A549 (cell line): Measurements from ENCODE around the gene MON2. TPM values are rescaled to one million over a fixed set of nuclear protein-coding genes. Genes with fewer than 3 reads are reported as not detected.
A peak's percentile ranks its signal among the peaks of the same experiment; 100 is the strongest.

Source experiments
- ATAC-seq, 2 experiments: fragments of 200-7000 bp in 1 of 2; fragments of >200 bp in 1 of 2; cut with Nextera tagmentation in 1 of 2; cut with Tn5 transposase in 1 of 2; 3 replicates each; pipeline versions ENCODE4 v1.8.0 to v1.9.1; 2018 to 2020; ENCODE audit warnings: mild to moderate bottlenecking in 1 of 2, moderate library complexity in 1 of 2
- CTCF ChIA-PET: fragments of 300-600 bp; sonication (Branson Sonifier 250); formaldehyde crosslinking; extraction: SDS; loops from one replicate; lab custom pipeline; 2021; ENCODE audit warnings: antibody characterized with exemption, inconsistent platforms; lab: Yijun Ruan, JAX
- POLR2A ChIA-PET: fragments of 350-600 bp; formaldehyde crosslinking; extraction: SDS; loops from one replicate; lab custom pipeline; 2021; ENCODE audit warnings: antibody characterized with exemption, inconsistent platforms; lab: Yijun Ruan, JAX
- DNase-seq, 2 experiments: peaks; one replicate each; pipeline versions ENCODE4 v3.0.0 to v3.0.0-alpha.2; 2011 to 2016; ENCODE audit warnings: low read depth in 1 of 2, low spot score in 1 of 2
- FAIRE-seq: peaks from 2 replicates; lab custom pipeline; 2011; peaks lifted over from hg19 to GRCh38; lab: Jason Lieb, UNC
- H3K27ac ChIP-seq, 2 experiments: fragments of >200 bp; sonication (Bioruptor Twin); formaldehyde crosslinking; 3 replicates each; pipeline ENCODE4 v1.5.1; 2016 to 2017
- H3K4me1 ChIP-seq: fragments of >200 bp; sonication (Bioruptor Twin); formaldehyde crosslinking; 3 replicates; pipeline ENCODE4 v1.6.1; 2016
- H3K4me2 ChIP-seq: fragments of >200 bp; sonication (Bioruptor Twin); formaldehyde crosslinking; 3 replicates; pipeline ENCODE4 v1.6.1; 2016
- H3K4me3 ChIP-seq: fragments of >200 bp; sonication (Bioruptor Twin); formaldehyde crosslinking; 3 replicates; pipeline ENCODE4 v1.5.1; 2016
- H3K9me3 ChIP-seq: fragments of >200 bp; sonication (Bioruptor Twin); formaldehyde crosslinking; 3 replicates; pipeline ENCODE4 v1.6.1; 2016
- BHLHE40 ChIP-seq: IDR thresholded peaks from 2 replicates; pipeline ENCODE4 v1.6.1; 2012; ENCODE audit warnings: low read depth, low read length, inconsistent platforms
- CBX8 ChIP-seq: fragments of 200-600 bp; sonication (generic); IDR thresholded peaks from 2 replicates; pipeline ENCODE4 v1.6.1; 2016
- EHF ChIP-seq: fragments of 250-450 bp; sonication (Bioruptor Pico); IDR thresholded peaks from 2 replicates; pipeline ENCODE4 v1.5.0; 2020; ENCODE audit warnings: mild to moderate bottlenecking
- EHMT2 ChIP-seq: fragments of 200-600 bp; sonication (generic); IDR thresholded peaks from 2 replicates; pipeline ENCODE4 v1.6.1; 2016; ENCODE audit warnings: antibody characterized with exemption, low read depth, mild to moderate bottlenecking, moderate library complexity
- EP300 ChIP-seq, 2 experiments: fragments of >200 bp; sonication (Bioruptor Twin); formaldehyde crosslinking; IDR thresholded peaks; 2 replicates in 1 of 2; 3 replicates in 1 of 2; pipeline ENCODE4 v1.6.1; 2016 to 2017
- FOSB ChIP-seq: fragments of 250-450 bp; sonication (Bioruptor Pico); IDR thresholded peaks from 2 replicates; pipeline ENCODE4 v1.5.0; 2020; ENCODE audit warnings: mild to moderate bottlenecking, moderate library complexity
- FOSL2 ChIP-seq, 2 experiments: fragments of 450-650 bp in 1 of 2; fragments of >200 bp in 1 of 2; sonication (Bioruptor Twin) in 1 of 2; formaldehyde crosslinking; IDR thresholded peaks; 2 replicates each; pipeline versions ENCODE4 v1.5.0 to v1.6.1; 2016 to 2020; ENCODE audit warnings: mild to moderate bottlenecking in 1 of 2, moderate library complexity in 1 of 2
- FOXS1 ChIP-seq: fragments of 250-450 bp; sonication (Bioruptor Pico); IDR thresholded peaks from 2 replicates; pipeline ENCODE4 v1.5.0; 2020; ENCODE audit warnings: mild to moderate bottlenecking, moderate library complexity
- MAFK ChIP-seq: fragments of 450-650 bp; IDR thresholded peaks from 2 replicates; pipeline ENCODE4 v1.6.1; 2014; ENCODE audit not compliant: partially characterized antibody
- MAZ ChIP-seq: fragments of 150-350 bp; IDR thresholded peaks from 2 replicates; pipeline ENCODE4 v1.6.1; 2014; ENCODE audit warnings: antibody characterized with exemption, low read depth, low read length, borderline replicate concordance
- POLR2A ChIP-seq: IDR thresholded peaks from 2 replicates; pipeline ENCODE4 v1.6.1; 2012; ENCODE audit warnings: mild to moderate bottlenecking, low read length
- RNF2 ChIP-seq: fragments of 200-600 bp; sonication (generic); IDR thresholded peaks from 2 replicates; pipeline ENCODE4 v1.6.1; 2016; ENCODE audit warnings: low read depth, mild to moderate bottlenecking, antibody characterized with exemption, moderate library complexity, borderline replicate concordance
- SMC3 ChIP-seq: fragments of >200 bp; sonication (Bioruptor Twin); formaldehyde crosslinking; IDR thresholded peaks from 3 replicates; pipeline ENCODE4 v1.6.1; 2018; ENCODE audit warnings: inconsistent platforms
- TFCP2L1 ChIP-seq: fragments of 250-450 bp; sonication (Bioruptor Pico); IDR thresholded peaks from 2 replicates; pipeline ENCODE4 v1.5.0; 2021; ENCODE audit warnings: mild to moderate bottlenecking
- TP53 ChIP-seq: fragments of 250-450 bp; sonication (Bioruptor Pico); IDR thresholded peaks from 2 replicates; pipeline ENCODE4 v1.5.0; 2021; ENCODE audit warnings: mild to moderate bottlenecking, moderate library complexity
- ZFP36 ChIP-seq: fragments of 450-650 bp; IDR thresholded peaks from 2 replicates; pipeline ENCODE4 v1.6.1; 2014; ENCODE audit warnings: borderline replicate concordance; ENCODE audit not compliant: partially characterized antibody
- ZNF302 ChIP-seq: fragments of 250-450 bp; sonication (Bioruptor Pico); IDR thresholded peaks from 2 replicates; pipeline ENCODE4 v1.9.0; 2021; ENCODE audit warnings: inconsistent platforms, mild to moderate bottlenecking, moderate library complexity
- ZSCAN20 ChIP-seq: fragments of 250-450 bp; sonication (Bioruptor Pico); IDR thresholded peaks from 2 replicates; pipeline ENCODE4 v1.8.0; 2022; ENCODE audit warnings: mild to moderate bottlenecking, moderate library complexity
- WGBS: methylation state at CpG from one replicate; pipeline ENCODE4 v1.1.6; 2017; ENCODE audit errors: missing lambda C conversion rate; 5-methylcytosine and 5-hydroxymethylcytosine counted together
- polyA plus RNA-seq, 4 experiments: library from polyadenylated mRNA; depleted of rRNA in 3 of 4; stranded (reverse); fragments of >200 nt; fragmentation: RNase III in 1 of 4; extraction: RNeasy Plus Mini Kit Qiagen cat#74134 plus additional on column Dnase treatment in 1 of 4; gene quantifications; 2 replicates in 3 of 4; 3 replicates in 1 of 4; pipeline ENCODE4 v1.2.3, GENCODE V29; 2011 to 2017
- TF ChIP-seq, protein P1 (sequence below): fragments of 450-650 bp; IDR thresholded peaks from 2 replicates; pipeline ENCODE4 v1.6.1; 2014; ENCODE audit warnings: antibody characterized with exemption
- TF ChIP-seq, protein P2 (sequence below): IDR thresholded peaks from 2 replicates; pipeline ENCODE4 v1.6.1; 2012
- TF ChIP-seq, protein P3 (sequence below): fragments of 250-450 bp; sonication (Bioruptor Pico); IDR thresholded peaks from 2 replicates; pipeline ENCODE4 v1.5.0; 2021; ENCODE audit warnings: mild to moderate bottlenecking, moderate library complexity, borderline replicate concordance
- TF ChIP-seq, protein P4 (sequence below): IDR thresholded peaks from 2 replicates; pipeline ENCODE4 v1.6.1; 2012

The MON2 gene
- polyA plus RNA-seq, 2 of the 4 experiments (the other 2 are of a cell fraction): 17.1 to 27.7 TPM

DNA sequence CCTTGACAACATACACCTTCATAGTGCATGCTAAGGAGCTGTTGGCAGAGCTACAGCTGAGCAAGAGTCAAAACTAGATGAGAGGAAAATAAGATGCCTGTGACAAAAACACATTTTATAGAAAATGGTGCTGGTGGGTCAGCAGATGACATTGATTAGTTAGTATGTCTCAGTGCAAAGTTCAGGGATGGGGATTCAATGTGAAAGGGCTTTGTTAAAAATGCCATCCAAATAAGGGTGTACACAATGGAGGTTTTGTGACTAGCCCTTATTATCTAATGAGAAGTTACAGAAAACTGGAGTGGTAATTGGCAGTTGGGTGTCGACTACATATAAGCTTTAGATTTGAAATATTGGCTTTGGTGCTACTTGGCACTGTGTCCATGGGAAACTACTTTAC lies 169.0 kb downstream of the MON2 start:
- Histone ChIP-seq H3K27ac (peak overlapping the region in 1 of 2 experiments; percentile 6; a peak in 1 of 6 replicates), H3K4me1 (peaks cover 33% of the 10 kb centered on the region), H3K4me2 (no peak overlapping the region), H3K4me3 (no peak overlapping the region), H3K9me3 (no peaks in the 10 kb centered on the region)
- WGBS: 93% methylated on average over 1 of the region's 1 CpG
- no peak for FAIRE-seq
- TF ChIP-seq TP53 (CRISPR knock-in tag) (no peak), ZNF302 (no peak), FOSB (CRISPR knock-in tag) (no peak), SMC3 (no peak), TFCP2L1 (no peak), RNF2 (no peak), MAZ (no peak), ZSCAN20 (CRISPR knock-in tag) (no peak), BHLHE40 (no peak), ZFP36 (no peak), POLR2A (no peak), EHMT2 (no peak), CBX8 (no peak), EP300 (IDR thresholded peaks at IDR 0.05) (no peak), EHF (CRISPR knock-in tag) (no peak)
- TF ChIP-seq, protein P1, sequence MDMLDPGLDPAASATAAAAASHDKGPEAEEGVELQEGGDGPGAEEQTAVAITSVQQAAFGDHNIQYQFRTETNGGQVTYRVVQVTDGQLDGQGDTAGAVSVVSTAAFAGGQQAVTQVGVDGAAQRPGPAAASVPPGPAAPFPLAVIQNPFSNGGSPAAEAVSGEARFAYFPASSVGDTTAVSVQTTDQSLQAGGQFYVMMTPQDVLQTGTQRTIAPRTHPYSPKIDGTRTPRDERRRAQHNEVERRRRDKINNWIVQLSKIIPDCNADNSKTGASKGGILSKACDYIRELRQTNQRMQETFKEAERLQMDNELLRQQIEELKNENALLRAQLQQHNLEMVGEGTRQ: no peak
- TF ChIP-seq, protein P2, sequence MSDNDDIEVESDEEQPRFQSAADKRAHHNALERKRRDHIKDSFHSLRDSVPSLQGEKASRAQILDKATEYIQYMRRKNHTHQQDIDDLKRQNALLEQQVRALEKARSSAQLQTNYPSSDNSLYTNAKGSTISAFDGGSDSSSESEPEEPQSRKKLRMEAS: no peak
- TF ChIP-seq, protein P3, sequence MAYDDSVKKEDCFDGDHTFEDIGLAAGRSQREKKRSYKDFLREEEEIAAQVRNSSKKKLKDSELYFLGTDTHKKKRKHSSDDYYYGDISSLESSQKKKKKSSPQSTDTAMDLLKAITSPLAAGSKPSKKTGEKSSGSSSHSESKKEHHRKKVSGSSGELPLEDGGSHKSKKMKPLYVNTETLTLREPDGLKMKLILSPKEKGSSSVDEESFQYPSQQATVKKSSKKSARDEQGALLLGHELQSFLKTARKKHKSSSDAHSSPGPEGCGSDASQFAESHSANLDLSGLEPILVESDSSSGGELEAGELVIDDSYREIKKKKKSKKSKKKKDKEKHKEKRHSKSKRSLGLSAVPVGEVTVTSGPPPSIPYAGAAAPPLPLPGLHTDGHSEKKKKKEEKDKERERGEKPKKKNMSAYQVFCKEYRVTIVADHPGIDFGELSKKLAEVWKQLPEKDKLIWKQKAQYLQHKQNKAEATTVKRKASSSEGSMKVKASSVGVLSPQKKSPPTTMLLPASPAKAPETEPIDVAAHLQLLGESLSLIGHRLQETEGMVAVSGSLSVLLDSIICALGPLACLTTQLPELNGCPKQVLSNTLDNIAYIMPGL (CRISPR knock-in tag): no peak
- POLR2A ChIA-PET: no interaction called here
- no peak for DNase-seq
- CTCF ChIA-PET: interaction anchor here (0.9 to 1.3 kb wide), 4 partner anchors 9 to 145 kb away, joined by 3 to 4 read pairs (median 3); no protein-coding TSS in a partner anchor
- ATAC-seq: no peak

DNA sequence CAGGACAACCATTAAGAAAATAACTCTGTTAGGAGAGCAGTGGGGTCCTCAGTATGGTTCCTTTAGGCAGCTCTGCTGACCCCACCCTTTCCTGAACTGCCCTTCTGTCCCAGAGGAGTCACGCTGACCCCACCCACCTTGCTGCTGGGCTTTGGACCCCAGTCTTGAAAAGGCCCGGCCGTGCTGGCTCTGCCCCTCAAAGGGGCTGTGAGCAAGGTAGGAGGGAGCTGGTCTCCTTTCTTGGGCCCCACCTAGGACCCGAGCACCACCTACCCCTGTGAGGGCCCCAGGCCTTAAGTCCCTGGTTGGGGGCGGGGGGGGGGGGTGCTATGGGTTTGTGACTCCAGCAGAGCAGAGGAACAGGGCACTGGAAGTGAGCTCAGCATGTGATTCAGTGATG lies 171.1 kb downstream of the MON2 start:
- ChIA-PET CTCF (interaction anchor here (0.7 kb wide), 2 partner anchors 11 to 56 kb away, joined by 3 read pairs; no protein-coding TSS in a partner anchor), POLR2A (no interaction called here)
- DNase-seq: no peak
- WGBS: 68% methylated on average over 4 of the region's 5 CpGs
- Histone ChIP-seq H3K4me2 (no peak overlapping the region), H3K4me1 (peaks cover 32% of the 10 kb centered on the region), H3K4me3 (no peak overlapping the region), H3K27ac (peak overlapping the region in 1 of 2 experiments; percentile 68; a peak in 3 of 6 replicates), H3K9me3 (no peaks in the 10 kb centered on the region)
- no peak for TF ChIP-seq FOXS1
- TF ChIP-seq, protein P4, sequence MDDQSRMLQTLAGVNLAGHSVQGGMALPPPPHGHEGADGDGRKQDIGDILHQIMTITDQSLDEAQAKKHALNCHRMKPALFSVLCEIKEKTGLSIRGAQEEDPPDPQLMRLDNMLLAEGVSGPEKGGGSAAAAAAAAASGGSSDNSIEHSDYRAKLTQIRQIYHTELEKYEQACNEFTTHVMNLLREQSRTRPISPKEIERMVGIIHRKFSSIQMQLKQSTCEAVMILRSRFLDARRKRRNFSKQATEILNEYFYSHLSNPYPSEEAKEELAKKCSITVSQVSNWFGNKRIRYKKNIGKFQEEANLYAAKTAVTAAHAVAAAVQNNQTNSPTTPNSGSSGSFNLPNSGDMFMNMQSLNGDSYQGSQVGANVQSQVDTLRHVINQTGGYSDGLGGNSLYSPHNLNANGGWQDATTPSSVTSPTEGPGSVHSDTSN: no peak
- no peak for FAIRE-seq
- ATAC-seq: no peak

DNA sequence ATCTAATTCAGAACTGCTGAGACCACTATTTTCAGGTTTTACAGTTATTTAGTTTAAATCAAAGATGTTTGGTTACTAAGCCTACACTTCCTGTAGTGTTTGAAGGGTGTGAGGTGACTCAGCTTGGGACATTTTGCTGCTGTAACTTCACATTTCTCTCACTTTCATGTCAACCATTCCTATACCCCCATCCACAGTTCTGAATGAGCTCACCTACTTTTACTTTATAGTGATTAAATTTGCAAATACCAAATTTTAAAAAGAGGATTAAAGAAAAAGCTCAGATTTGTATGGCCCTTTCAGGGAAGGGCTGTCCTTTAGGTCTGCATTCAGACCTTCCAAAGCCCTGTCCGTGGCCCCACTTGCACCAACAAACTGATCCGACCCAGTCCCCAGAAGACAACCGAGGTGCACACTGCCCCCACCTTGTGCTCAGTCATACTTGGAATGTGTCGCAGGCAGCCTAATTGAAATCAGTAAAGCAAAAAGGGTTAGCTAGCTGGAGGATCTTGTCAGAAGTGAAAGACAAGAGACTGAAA lies 174.4 kb downstream of the MON2 start:
- WGBS: 76% methylated on average over 4 of the region's 4 CpGs
- no peaks in the 10 kb centered on the region for H3K9me3 ChIP-seq
- peak overlapping the region; percentile 59 to 79 for H3K27ac ChIP-seq
- DNase-seq (peak in 1 of 2 experiments; percentile 49), FAIRE-seq (no peak), ATAC-seq (peak; percentile 56 to 57; a peak in 4 of 6 replicates)
- CTCF ChIA-PET: interaction anchor here (0.9 to 1.9 kb wide), 3 partner anchors 12 to 153 kb away, joined by 3 to 5 read pairs (median 3); no protein-coding TSS in a partner anchor
- no peak overlapping the region for H3K4me3 ChIP-seq
- peak overlapping the region; percentile 34 for H3K4me2 ChIP-seq
- H3K4me1 ChIP-seq: peaks cover 29% of the 10 kb centered on the region
- POLR2A ChIA-PET: interaction anchor here (1.1 to 1.6 kb wide), 2 partner anchors 84 to 90 kb away, joined by 4 to 5 read pairs; no protein-coding TSS in a partner anchor
- TF ChIP-seq FOSL2 (IDR thresholded peaks at IDR 0.05): no peak
- peak; percentile 25; the same call in 1 of the 2 replicates for TF ChIP-seq FOSL2 (CRISPR knock-in tag; IDR thresholded peaks at IDR 0.05)
- TF ChIP-seq BHLHE40: no peak
- peak; percentile 63 for TF ChIP-seq MAFK
